Gastrocnemius medialis (tissue), 4 donors: ENCODE results near the gene EPHB2. TPM values are rescaled to one million over a fixed set of nuclear protein-coding genes. Genes with fewer than 3 reads are reported as not detected.

Source experiments
- ATAC-seq, 2 donors: fragments of 150-250 bp; one replicate each; pipeline ENCODE4 v1.9.1; 2016
- DNase-seq, 2 donors: peaks; one replicate each; pipeline ENCODE4 v3.0.0-alpha.2; 2019
- H3K27ac ChIP-seq, 4 donors: fragments of 200-600 bp; sonication (generic); 1 replicate in 1 of 4; 2 replicates in 3 of 4; pipeline ENCODE4 v1.5.1; 2016 to 2018; ENCODE audit warnings: mild to moderate bottlenecking in 2 of 4, moderate library complexity in 1 of 4
- H3K27me3 ChIP-seq, 3 donors: fragments of 200-600 bp; sonication (generic) in 2 of 3; 1 replicate in 1 of 3; 2 replicates in 2 of 3; pipeline versions ENCODE4 v1.5.1 to v1.6.0; 2016 to 2019; ENCODE audit warnings: mild to moderate bottlenecking in 1 of 3, moderate library complexity in 1 of 3
- H3K36me3 ChIP-seq, 2 donors: fragments of 200-600 bp; sonication (generic) in 1 of 2; one replicate each; pipeline ENCODE4 v1.5.1; 2017 to 2018
- H3K4me1 ChIP-seq, 2 donors: fragments of 200-600 bp; sonication (generic) in 1 of 2; one replicate each; pipeline ENCODE4 v1.5.1; 2016 to 2017; ENCODE audit warnings: mild to moderate bottlenecking in 2 of 2
- H3K4me3 ChIP-seq, 4 donors: fragments of 200-600 bp; sonication (generic) in 3 of 4; 1 replicate in 1 of 4; 2 replicates in 3 of 4; pipeline ENCODE4 v1.5.1; 2016 to 2019; ENCODE audit warnings: mild to moderate bottlenecking in 2 of 4
- H3K9me3 ChIP-seq, 3 donors: fragments of 200-600 bp; sonication (generic) in 2 of 3; 1 replicate in 1 of 3; 2 replicates in 2 of 3; pipeline ENCODE4 v1.5.1; 2016 to 2019
- POLR2A ChIP-seq, 2 donors: fragments of 450-650 bp; IDR thresholded peaks; one replicate each; pipeline ENCODE4 v1.6.1; 2017; ENCODE audit warnings: antibody characterized with exemption in 2 of 2, mild to moderate bottlenecking in 2 of 2, moderate library complexity in 2 of 2
- in situ Hi-C, 4 donors: fragments of 200-750 bp; cut with MboI; loops; one replicate each; pipeline versions ENCODE4 v1.15.0 to v1.8.0; 2017; ENCODE audit warnings: low sequenced_read_pairs in 4 of 4
- intact Hi-C: fragments of 100-400 bp; cut with DNase I; formaldehyde crosslinking; loops from one replicate; pipeline ENCODE4 v1.15.1; 2023; ENCODE audit warnings: low total_unique reads
- total RNA-seq, 4 donors: library from RNA; depleted of rRNA; stranded (reverse); fragments of >200 nt; gene quantifications; one replicate each; pipeline versions ENCODE4 v1.1.0 to v1.2.3, GENCODE V29; 2016
- TF ChIP-seq, protein P1 (sequence below), 5 experiments: fragments of 450-650 bp in 3 of 5; fragments of 200-600 bp in 2 of 5; sonication (generic) in 2 of 5; IDR thresholded peaks in 4 of 5; conservative IDR thresholded peaks in 1 of 5; 1 replicate in 4 of 5; 2 replicates in 1 of 5; pipeline ENCODE4 v1.5.1; 2016 to 2019; ENCODE audit warnings: antibody characterized with exemption in 5 of 5, mild to moderate bottlenecking in 3 of 5, moderate library complexity in 3 of 5

Gene EPHB2
- total RNA-seq, 4 donors from 2014 or later, result 0.07 to 0.58 (median 0.24) TPM; not detected in 1

DNA sequence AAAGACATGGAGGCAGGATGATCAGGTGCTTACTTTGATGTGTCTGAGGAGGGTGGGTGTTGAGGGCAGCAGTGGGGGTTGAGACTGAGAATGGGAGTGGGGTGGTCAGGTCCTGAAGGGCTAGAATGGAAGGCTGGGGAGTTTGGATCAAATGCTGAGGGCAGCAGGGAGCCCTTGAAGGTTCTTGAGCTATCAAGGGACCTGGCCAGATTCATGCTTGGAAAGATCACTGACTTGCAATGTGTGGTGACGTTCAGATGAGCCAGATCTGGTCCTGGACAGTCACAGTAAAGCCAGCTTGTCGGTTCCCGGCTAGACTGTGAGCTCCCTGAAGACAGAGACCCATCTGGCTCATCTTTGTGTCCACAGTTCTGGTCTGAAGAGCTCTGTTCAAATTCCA lies 3.8 kb downstream of the EPHB2 start:
- no peak overlapping the region for H3K4me3 ChIP-seq
- H3K9me3 ChIP-seq, result no peaks in the 10 kb centered on the region
- in situ Hi-C loops (loop anchor here in 1 of 4 donors (25.0 kb wide), 1 partner anchor 173 kb away; no protein-coding TSS in a partner anchor), intact Hi-C loops (no loop called here)
- no peak for DNase-seq
- ATAC-seq, result no peak
- H3K4me1 ChIP-seq, result no peaks in the 10 kb centered on the region
- TF ChIP-seq, protein P1, sequence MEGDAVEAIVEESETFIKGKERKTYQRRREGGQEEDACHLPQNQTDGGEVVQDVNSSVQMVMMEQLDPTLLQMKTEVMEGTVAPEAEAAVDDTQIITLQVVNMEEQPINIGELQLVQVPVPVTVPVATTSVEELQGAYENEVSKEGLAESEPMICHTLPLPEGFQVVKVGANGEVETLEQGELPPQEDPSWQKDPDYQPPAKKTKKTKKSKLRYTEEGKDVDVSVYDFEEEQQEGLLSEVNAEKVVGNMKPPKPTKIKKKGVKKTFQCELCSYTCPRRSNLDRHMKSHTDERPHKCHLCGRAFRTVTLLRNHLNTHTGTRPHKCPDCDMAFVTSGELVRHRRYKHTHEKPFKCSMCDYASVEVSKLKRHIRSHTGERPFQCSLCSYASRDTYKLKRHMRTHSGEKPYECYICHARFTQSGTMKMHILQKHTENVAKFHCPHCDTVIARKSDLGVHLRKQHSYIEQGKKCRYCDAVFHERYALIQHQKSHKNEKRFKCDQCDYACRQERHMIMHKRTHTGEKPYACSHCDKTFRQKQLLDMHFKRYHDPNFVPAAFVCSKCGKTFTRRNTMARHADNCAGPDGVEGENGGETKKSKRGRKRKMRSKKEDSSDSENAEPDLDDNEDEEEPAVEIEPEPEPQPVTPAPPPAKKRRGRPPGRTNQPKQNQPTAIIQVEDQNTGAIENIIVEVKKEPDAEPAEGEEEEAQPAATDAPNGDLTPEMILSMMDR (IDR thresholded peaks at IDR 0.05 in 4 of 5, conservative IDR thresholded peaks at IDR 0.05 in 1 of 5), result no peak
- TF ChIP-seq POLR2A (IDR thresholded peaks at IDR 0.05), result no peak
- H3K27ac ChIP-seq, result no peak overlapping the region
- H3K27me3 ChIP-seq, result peaks cover 12 to 22% (median 19%) of the 10 kb centered on the region in 3 donors
- H3K36me3 ChIP-seq, result no peaks in the 10 kb centered on the region

DNA sequence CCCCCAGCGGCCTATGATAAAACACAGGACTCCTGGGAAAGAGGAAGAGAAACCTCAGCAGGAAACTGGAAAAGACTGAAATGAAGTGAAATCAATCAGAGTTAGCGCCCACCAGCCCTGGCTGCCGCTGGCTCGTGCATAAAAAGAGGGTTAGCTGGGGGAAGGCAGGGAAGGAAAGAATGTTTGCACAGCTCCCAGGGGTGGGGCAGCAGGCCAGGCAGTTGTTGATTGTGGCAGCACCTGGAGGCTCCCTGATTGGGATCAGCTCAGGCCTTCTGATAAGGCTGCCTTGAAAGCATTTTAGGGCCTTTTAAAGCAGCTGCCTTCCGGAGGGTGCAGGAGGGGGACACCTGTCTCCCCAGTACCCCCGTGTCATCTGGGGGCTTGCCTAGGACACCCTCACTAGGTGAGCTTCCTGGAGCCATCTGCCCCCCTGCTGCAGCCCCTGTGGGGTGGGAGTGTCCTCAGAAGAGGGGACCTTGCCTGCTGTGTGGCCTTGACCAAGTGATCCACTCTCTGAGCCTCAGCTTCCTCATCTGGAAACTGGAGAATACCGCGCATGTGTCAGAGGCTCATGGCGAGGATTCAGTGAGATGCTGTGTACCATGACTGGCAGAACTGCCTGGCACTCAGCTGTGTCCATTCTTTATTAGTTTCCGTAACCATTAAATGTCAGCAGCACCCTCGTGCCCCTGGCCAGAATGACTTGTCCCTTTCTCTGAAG lies 6.6 kb downstream of the EPHB2 start:
- Histone ChIP-seq H3K4me1 (no peaks in the 10 kb centered on the region), H3K4me3 (no peak overlapping the region), H3K27ac (no peak overlapping the region), H3K36me3 (no peaks in the 10 kb centered on the region), H3K9me3 (no peaks in the 10 kb centered on the region), H3K27me3 (peaks cover 3 to 11% (median 9%) of the 10 kb centered on the region in 3 donors)
- DNase-seq, result no peak
- no peak for ATAC-seq
- intact Hi-C loops, result no loop called here
- no peak for TF ChIP-seq POLR2A (IDR thresholded peaks at IDR 0.05)
- TF ChIP-seq, protein P1 (IDR thresholded peaks at IDR 0.05 in 4 of 5, conservative IDR thresholded peaks at IDR 0.05 in 1 of 5), result no peak
- in situ Hi-C loops, result loop anchor here in 1 of 4 donors (25.0 kb wide), 1 partner anchor 170 kb away; no protein-coding TSS in a partner anchor

DNA sequence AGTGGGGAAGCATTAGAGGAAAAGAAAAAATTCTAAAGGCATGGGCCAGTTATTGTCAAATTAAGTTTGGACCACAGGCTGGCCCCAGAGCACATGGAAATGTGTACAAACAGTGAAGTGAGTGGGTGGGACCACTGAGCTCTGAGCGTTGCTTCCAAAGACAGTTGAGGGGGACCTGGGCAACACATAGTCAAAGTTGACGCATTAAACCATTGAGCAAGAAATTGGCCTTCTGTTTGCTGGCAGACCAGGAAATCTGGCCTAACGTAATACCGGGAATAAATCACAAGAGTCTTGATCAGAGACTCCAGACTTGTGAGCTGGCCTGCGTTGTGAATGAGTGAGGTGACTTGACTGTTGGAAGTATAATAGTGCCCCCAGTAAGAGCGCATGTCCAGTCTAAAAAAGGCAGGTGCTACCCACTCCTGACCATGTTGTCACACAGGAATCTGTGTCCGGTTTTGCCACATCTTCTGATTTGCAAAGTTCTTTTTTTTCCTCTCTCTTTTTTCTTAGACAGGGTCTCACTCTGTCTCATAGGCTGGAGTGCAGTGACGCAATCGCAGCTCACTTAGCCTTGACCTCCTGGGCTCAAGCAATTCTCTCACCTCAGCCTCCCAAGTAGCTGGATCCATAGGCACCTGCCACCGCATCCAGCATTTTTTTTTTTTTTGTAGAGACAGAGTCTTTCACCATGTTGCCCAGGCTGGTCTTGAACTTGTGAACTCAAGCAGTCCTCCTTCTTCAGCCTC lies 10.7 kb downstream of the EPHB2 start:
- H3K27ac ChIP-seq, result no peak overlapping the region
- H3K27me3 ChIP-seq, result peaks cover 0 to 4% (median 3%) of the 10 kb centered on the region in 3 donors
- no peak for DNase-seq

DNA sequence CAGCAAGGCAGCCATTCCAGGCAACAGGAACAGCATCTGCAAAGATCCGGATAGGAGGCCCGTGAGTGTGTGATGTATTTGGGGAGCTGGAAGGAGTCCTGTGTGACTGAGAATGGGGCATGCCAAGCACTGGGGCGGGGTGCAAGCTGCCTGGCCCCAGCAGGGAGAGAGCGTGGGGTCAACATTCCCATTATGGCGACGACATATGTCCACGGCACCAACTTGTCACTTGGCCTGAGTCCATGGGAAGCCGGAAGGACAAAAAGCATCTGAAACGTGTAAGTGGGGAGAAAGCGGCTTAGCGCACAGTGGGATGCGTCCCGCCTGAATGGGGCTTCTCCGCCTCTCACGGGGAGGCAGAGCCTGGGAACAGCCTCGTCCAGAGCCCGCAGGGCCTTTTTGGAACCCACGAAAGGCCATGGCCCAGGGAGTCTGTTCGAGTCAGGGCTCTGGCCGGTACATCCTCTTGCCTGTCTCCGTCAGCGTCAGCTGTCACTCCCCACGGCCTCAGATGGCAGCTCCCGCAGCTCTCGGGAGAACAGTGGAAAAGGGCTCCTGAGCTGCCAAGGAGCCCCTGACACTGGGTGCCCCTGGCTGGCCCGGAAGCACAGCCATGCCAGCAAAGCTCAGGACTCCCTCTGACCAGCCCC lies 12.4 kb downstream of the EPHB2 start:
- Histone ChIP-seq H3K4me3 (no peak overlapping the region), H3K27me3 (peaks cover 0 to 4% (median 3%) of the 10 kb centered on the region in 3 donors), H3K27ac (no peak overlapping the region), H3K9me3 (no peaks in the 10 kb centered on the region), H3K36me3 (no peaks in the 10 kb centered on the region), H3K4me1 (no peaks in the 10 kb centered on the region)
- TF ChIP-seq POLR2A (IDR thresholded peaks at IDR 0.05), result no peak
- TF ChIP-seq, protein P1 (IDR thresholded peaks at IDR 0.05 in 4 of 5, conservative IDR thresholded peaks at IDR 0.05 in 1 of 5), result no peak
- no peak for DNase-seq
- no peak for ATAC-seq
- in situ Hi-C loops (loop anchor here in 1 of 4 donors (25.0 kb wide), 1 partner anchor 164 kb away; no protein-coding TSS in a partner anchor), intact Hi-C loops (no loop called here)

More for the DNA sequence above, 10.7 kb downstream of the EPHB2 start:
- H3K36me3 ChIP-seq, result no peaks in the 10 kb centered on the region
- ATAC-seq, result no peak
- in situ Hi-C loops (loop anchor here in 1 of 4 donors (25.0 kb wide), 1 partner anchor 166 kb away; no protein-coding TSS in a partner anchor), intact Hi-C loops (no loop called here)
- no peak for TF ChIP-seq POLR2A (IDR thresholded peaks at IDR 0.05)
- TF ChIP-seq, protein P1 (IDR thresholded peaks at IDR 0.05 in 4 of 5, conservative IDR thresholded peaks at IDR 0.05 in 1 of 5), result no peak
- no peak overlapping the region for H3K4me3 ChIP-seq
- H3K9me3 ChIP-seq, result no peaks in the 10 kb centered on the region
- no peaks in the 10 kb centered on the region for H3K4me1 ChIP-seq
